Astrocyte (in vitro differentiated cells and primary cell): ENCODE measurements around the gene RNASE9. TPM values are rescaled to one million over a fixed set of nuclear protein-coding genes. Genes with fewer than 3 reads are reported as not detected.

ENCODE experiments used
- DNase-seq: peaks from one replicate; pipeline ENCODE4 v3.0.0-alpha.2; 2010; ENCODE audit warnings: low read depth
- FAIRE-seq: peaks from 2 replicates; lab custom pipeline; 2011; peaks lifted over from hg19 to GRCh38; lab: Jason Lieb, UNC
- H2AFZ ChIP-seq: 2 replicates; pipeline ENCODE4 v1.6.0; 2012; ENCODE audit warnings: low read depth, low read length, inconsistent platforms
- H3K27ac ChIP-seq: 2 replicates; pipeline ENCODE4 v1.5.1; 2011; ENCODE audit warnings: low read depth, low read length, inconsistent platforms
- H3K27me3 ChIP-seq: 2 replicates; pipeline ENCODE4 v1.6.0; 2011; ENCODE audit warnings: low read length, inconsistent platforms; ENCODE audit not compliant: insufficient read depth
- H3K36me3 ChIP-seq: 2 replicates; pipeline ENCODE4 v1.5.1; 2011; ENCODE audit warnings: low read length, inconsistent platforms; ENCODE audit not compliant: insufficient read depth
- H3K4me1 ChIP-seq: 2 replicates; pipeline ENCODE4 v1.5.1; 2011; ENCODE audit warnings: low read length, inconsistent platforms; ENCODE audit not compliant: insufficient read depth
- H3K4me2 ChIP-seq: 2 replicates; pipeline ENCODE4 v1.6.0; 2012; ENCODE audit warnings: low read length, inconsistent platforms
- H3K4me3 ChIP-seq: 2 replicates; pipeline ENCODE4 v1.5.1; 2011; ENCODE audit warnings: low read depth, mild to moderate bottlenecking, low read length, inconsistent platforms; ENCODE audit not compliant: insufficient read depth
- H3K79me2 ChIP-seq: 2 replicates; pipeline ENCODE4 v1.6.0; 2012; ENCODE audit warnings: mild to moderate bottlenecking, low read length, inconsistent platforms; ENCODE audit not compliant: insufficient read depth
- H3K9ac ChIP-seq: 2 replicates; pipeline ENCODE4 v1.6.0; 2012; ENCODE audit warnings: mild to moderate bottlenecking, low read length, inconsistent platforms
- H3K9me3 ChIP-seq: 2 replicates; pipeline ENCODE4 v1.5.1; 2012; ENCODE audit warnings: low read depth, mild to moderate bottlenecking, low read length, inconsistent platforms; ENCODE audit not compliant: insufficient read depth
- H4K20me1 ChIP-seq: 2 replicates; pipeline ENCODE4 v1.6.0; 2012; ENCODE audit warnings: low read length, inconsistent platforms; ENCODE audit not compliant: insufficient read depth
- H3K27ac Mint-ChIP-seq: one replicate; pipeline ENCODE4 v1.8.0; 2021; ENCODE audit warnings: mild to moderate bottlenecking, mixed read lengths; ENCODE audit not compliant: unreplicated experiment
- H3K27me3 Mint-ChIP-seq: one replicate; pipeline ENCODE4 v1.8.0; 2021; ENCODE audit warnings: low read depth, mixed read lengths; ENCODE audit not compliant: unreplicated experiment
- H3K36me3 Mint-ChIP-seq: one replicate; pipeline ENCODE4 v1.8.0; 2021; ENCODE audit warnings: low read depth, mixed read lengths; ENCODE audit not compliant: unreplicated experiment
- H3K4me1 Mint-ChIP-seq: one replicate; pipeline ENCODE4 v1.8.0; 2021; ENCODE audit warnings: low read depth, mixed read lengths; ENCODE audit not compliant: unreplicated experiment
- H3K4me3 Mint-ChIP-seq: one replicate; pipeline ENCODE4 v1.8.0; 2021; ENCODE audit warnings: mild to moderate bottlenecking, moderate library complexity, mixed read lengths; ENCODE audit not compliant: unreplicated experiment
- H3K9me3 Mint-ChIP-seq: one replicate; pipeline ENCODE4 v1.8.0; 2021; ENCODE audit warnings: mild to moderate bottlenecking, mixed read lengths; ENCODE audit not compliant: unreplicated experiment
- EZH2 ChIP-seq: IDR thresholded peaks from 2 replicates; pipeline ENCODE4 v1.6.1; 2012; ENCODE audit warnings: mild to moderate bottlenecking, low read length, inconsistent platforms; ENCODE audit not compliant: insufficient read depth
- total RNA-seq: library from RNA; stranded (reverse); gene quantifications from 2 replicates; pipeline ENCODE4 v1.2.1, GENCODE V29; 2021
- TF ChIP-seq, protein P1 (sequence below): IDR thresholded peaks from 2 replicates; pipeline ENCODE4 v1.5.1; 2011; ENCODE audit warnings: low read depth, mild to moderate bottlenecking, inconsistent platforms, low read length, moderate library complexity; ENCODE audit not compliant: insufficient read depth

Gene RNASE9
- total RNA-seq, 1 donor from 2014 or later: not detected

DNA sequence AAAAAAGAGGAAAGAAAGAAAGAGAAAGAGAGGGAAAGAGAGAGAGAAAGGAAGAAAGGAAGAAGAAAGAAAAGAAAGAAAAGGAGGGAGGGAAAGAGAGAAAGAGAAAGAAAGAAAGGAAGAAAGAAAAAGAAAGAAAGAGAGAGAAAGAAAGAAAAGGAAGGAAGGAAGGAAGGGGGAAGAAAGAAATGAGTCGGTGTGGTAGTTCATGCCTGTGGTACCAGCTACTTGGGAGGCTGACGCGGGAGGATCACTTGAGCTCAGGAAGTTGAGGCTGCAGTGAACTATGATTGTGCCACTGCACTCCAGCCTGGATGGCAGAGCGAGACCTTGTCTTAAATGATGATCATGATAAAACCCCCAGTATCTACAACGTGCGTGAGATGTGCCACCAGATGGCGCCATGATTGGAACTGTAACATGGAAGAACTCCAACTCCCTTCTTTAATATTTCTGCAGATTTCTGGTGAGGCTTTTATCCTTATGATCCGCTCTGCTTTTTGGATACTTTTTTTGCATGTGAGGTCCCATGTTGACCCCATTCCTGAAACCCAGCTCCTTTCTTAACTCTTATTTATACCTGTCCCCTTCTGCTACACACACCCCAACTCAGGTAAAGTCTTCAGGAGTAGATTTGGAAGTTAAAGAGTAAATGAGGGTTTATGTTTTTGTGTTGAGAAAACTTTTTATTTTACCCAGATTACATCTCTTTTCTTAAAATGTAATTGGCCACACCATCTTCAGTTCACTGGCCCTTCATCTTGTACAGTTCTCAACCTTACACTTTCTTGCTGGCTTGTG lies 29.9 kb downstream of the RNASE9 start:
- Mint-ChIP-seq H3K4me1 (no peaks in the 10 kb centered on the region), H3K27ac (no peak overlapping the region)
- DNase-seq: peak; percentile 22

DNA sequence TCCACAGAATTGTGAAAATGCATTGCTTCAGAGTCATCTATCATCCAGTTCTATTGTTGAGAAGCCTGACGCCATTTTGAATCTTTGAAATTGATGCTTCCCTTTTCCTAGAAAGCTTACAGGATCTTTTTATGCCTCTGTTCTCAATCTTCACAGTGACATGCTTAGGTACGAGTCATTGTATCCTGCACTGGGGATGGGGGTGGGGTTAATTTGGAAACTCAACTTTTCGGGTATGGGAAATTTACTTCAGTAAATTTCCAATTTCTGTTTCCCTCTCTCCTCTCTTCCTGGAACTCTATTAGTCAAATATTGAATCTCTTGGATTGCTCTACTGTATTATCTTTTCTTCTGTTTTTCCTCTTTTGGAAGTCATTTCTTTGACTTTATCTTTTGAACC lies 31.0 kb downstream of the RNASE9 start:
- FAIRE-seq: no peak
- no peak overlapping the region for H2AFZ ChIP-seq
- DNase-seq: no peak

More for the DNA sequence above, 29.9 kb downstream of the RNASE9 start:
- no peaks in the 10 kb centered on the region for H3K27me3 Mint-ChIP-seq
- H3K4me3 Mint-ChIP-seq: no peak overlapping the region
- FAIRE-seq: peak; percentile 55
- H3K79me2 ChIP-seq: no peaks in the 10 kb centered on the region
- H3K4me1 ChIP-seq: no peaks in the 10 kb centered on the region
- H4K20me1 ChIP-seq: no peaks in the 10 kb centered on the region
- H3K9me3 Mint-ChIP-seq: no peaks in the 10 kb centered on the region
- no peaks in the 10 kb centered on the region for H3K9me3 ChIP-seq
- H3K36me3 Mint-ChIP-seq: no peaks in the 10 kb centered on the region
- H3K9ac ChIP-seq: no peak overlapping the region
- H3K36me3 ChIP-seq: no peaks in the 10 kb centered on the region
- H3K27ac ChIP-seq: no peak overlapping the region
- H3K4me3 ChIP-seq: no peak overlapping the region
- H3K4me2 ChIP-seq: no peak overlapping the region
- H2AFZ ChIP-seq: no peak overlapping the region
- peaks cover 2% of the 10 kb centered on the region for H3K27me3 ChIP-seq
- TF ChIP-seq, protein P1, sequence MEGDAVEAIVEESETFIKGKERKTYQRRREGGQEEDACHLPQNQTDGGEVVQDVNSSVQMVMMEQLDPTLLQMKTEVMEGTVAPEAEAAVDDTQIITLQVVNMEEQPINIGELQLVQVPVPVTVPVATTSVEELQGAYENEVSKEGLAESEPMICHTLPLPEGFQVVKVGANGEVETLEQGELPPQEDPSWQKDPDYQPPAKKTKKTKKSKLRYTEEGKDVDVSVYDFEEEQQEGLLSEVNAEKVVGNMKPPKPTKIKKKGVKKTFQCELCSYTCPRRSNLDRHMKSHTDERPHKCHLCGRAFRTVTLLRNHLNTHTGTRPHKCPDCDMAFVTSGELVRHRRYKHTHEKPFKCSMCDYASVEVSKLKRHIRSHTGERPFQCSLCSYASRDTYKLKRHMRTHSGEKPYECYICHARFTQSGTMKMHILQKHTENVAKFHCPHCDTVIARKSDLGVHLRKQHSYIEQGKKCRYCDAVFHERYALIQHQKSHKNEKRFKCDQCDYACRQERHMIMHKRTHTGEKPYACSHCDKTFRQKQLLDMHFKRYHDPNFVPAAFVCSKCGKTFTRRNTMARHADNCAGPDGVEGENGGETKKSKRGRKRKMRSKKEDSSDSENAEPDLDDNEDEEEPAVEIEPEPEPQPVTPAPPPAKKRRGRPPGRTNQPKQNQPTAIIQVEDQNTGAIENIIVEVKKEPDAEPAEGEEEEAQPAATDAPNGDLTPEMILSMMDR: peak; percentile 75
- TF ChIP-seq EZH2: no peak

More for the DNA sequence above, 31.0 kb downstream of the RNASE9 start:
- TF ChIP-seq, protein P1: no peak
- TF ChIP-seq EZH2: no peak
- Histone ChIP-seq H3K9ac (no peak overlapping the region), H3K36me3 (no peaks in the 10 kb centered on the region), H3K4me3 (no peak overlapping the region), H3K27me3 (peaks cover 2% of the 10 kb centered on the region), H3K79me2 (no peaks in the 10 kb centered on the region), H4K20me1 (no peaks in the 10 kb centered on the region), H3K9me3 (no peaks in the 10 kb centered on the region), H3K4me1 (no peaks in the 10 kb centered on the region), H3K27ac (no peak overlapping the region), H3K4me2 (no peak overlapping the region)
- Mint-ChIP-seq H3K36me3 (no peaks in the 10 kb centered on the region), H3K9me3 (no peaks in the 10 kb centered on the region), H3K4me1 (no peaks in the 10 kb centered on the region), H3K27ac (no peak overlapping the region), H3K4me3 (no peak overlapping the region), H3K27me3 (no peaks in the 10 kb centered on the region)
